Smooth muscle cell (in vitro differentiated cells): Measurements from ENCODE around the gene WWTR1. TPM values are rescaled to one million over a fixed set of nuclear protein-coding genes. Genes with fewer than 3 reads are reported as not detected.

Source experiments
- DNase-seq: peaks from one replicate; lab custom pipeline; 2025; ENCODE audit not compliant: unreplicated experiment; lab: John Stamatoyannopoulos, UW
- H2AFZ ChIP-seq: fragments of 200-600 bp; sonication (generic); 2 replicates; pipeline ENCODE4 v1.6.0; 2016; ENCODE audit warnings: antibody characterized with exemption, low read depth, mild to moderate bottlenecking
- H3F3A ChIP-seq: fragments of 200-600 bp; sonication (generic); 2 replicates; pipeline ENCODE4 v1.6.0; 2017; ENCODE audit warnings: antibody characterized with exemption, low read depth
- H3K27ac ChIP-seq: fragments of 200-600 bp; sonication (generic); 2 replicates; pipeline ENCODE4 v1.5.1; 2016; ENCODE audit warnings: low read depth, mild to moderate bottlenecking
- H3K27me3 ChIP-seq: fragments of 200-600 bp; sonication (generic); 2 replicates; pipeline ENCODE4 v1.6.1; 2016; ENCODE audit warnings: low read depth, mild to moderate bottlenecking
- H3K36me3 ChIP-seq: fragments of 200-600 bp; sonication (generic); 2 replicates; pipeline ENCODE4 v1.5.1; 2016; ENCODE audit warnings: low read depth
- H3K4me1 ChIP-seq: fragments of 200-600 bp; sonication (generic); 2 replicates; pipeline ENCODE4 v1.5.1; 2016; ENCODE audit warnings: low read depth
- H3K4me2 ChIP-seq: fragments of 200-600 bp; sonication (generic); 2 replicates; pipeline ENCODE4 v1.6.0; 2016; ENCODE audit warnings: mild to moderate bottlenecking
- H3K4me3 ChIP-seq: fragments of 200-600 bp; sonication (generic); 2 replicates; pipeline ENCODE4 v1.5.1; 2016; ENCODE audit warnings: mild to moderate bottlenecking
- H3K79me2 ChIP-seq: fragments of 200-600 bp; sonication (generic); 2 replicates; pipeline ENCODE4 v1.6.0; 2016; ENCODE audit warnings: low read depth, mild to moderate bottlenecking
- H3K9ac ChIP-seq: fragments of 200-600 bp; sonication (generic); 2 replicates; pipeline ENCODE4 v1.6.0; 2016; ENCODE audit warnings: low read depth
- H3K9me3 ChIP-seq: fragments of 200-600 bp; sonication (generic); replicated peaks from 2 replicates; pipeline ENCODE4 v1.5.1; 2016; ENCODE audit warnings: low read depth
- H4K20me1 ChIP-seq: fragments of 200-600 bp; sonication (generic); 2 replicates; pipeline ENCODE4 v1.6.0; 2016; ENCODE audit warnings: low read depth
- WGBS: methylation state at CpG from one replicate; pipeline ENCODE4 v1.1.7; 2016; ENCODE audit warnings: low lambda C conversion rate; 5-methylcytosine and 5-hydroxymethylcytosine counted together
- polyA plus RNA-seq: library from polyadenylated mRNA; unstranded; fragments of >200 nt; fragmentation: Nextera tagmentation; extraction: Ambion mirVana; gene quantifications from 2 replicates; pipeline ENCODE4 v1.2.1, GENCODE V29; 2016
- total RNA-seq: library from RNA; depleted of rRNA; stranded (reverse); fragments of >200 nt; gene quantifications from 2 replicates; pipeline ENCODE4 v1.2.3, GENCODE V29; 2014
- TF ChIP-seq, protein P1 (sequence below): fragments of 200-600 bp; sonication (generic); IDR thresholded peaks from 2 replicates; pipeline ENCODE4 v1.5.1; 2017; ENCODE audit warnings: borderline replicate concordance, mild to moderate bottlenecking, antibody characterized with exemption; ENCODE audit not compliant: insufficient read depth, poor library complexity, severe bottlenecking

WWTR1 gene
- total and polyA plus RNA-seq, 2 experiments from 2014 or later = 38.4 to 55.6 TPM

DNA sequence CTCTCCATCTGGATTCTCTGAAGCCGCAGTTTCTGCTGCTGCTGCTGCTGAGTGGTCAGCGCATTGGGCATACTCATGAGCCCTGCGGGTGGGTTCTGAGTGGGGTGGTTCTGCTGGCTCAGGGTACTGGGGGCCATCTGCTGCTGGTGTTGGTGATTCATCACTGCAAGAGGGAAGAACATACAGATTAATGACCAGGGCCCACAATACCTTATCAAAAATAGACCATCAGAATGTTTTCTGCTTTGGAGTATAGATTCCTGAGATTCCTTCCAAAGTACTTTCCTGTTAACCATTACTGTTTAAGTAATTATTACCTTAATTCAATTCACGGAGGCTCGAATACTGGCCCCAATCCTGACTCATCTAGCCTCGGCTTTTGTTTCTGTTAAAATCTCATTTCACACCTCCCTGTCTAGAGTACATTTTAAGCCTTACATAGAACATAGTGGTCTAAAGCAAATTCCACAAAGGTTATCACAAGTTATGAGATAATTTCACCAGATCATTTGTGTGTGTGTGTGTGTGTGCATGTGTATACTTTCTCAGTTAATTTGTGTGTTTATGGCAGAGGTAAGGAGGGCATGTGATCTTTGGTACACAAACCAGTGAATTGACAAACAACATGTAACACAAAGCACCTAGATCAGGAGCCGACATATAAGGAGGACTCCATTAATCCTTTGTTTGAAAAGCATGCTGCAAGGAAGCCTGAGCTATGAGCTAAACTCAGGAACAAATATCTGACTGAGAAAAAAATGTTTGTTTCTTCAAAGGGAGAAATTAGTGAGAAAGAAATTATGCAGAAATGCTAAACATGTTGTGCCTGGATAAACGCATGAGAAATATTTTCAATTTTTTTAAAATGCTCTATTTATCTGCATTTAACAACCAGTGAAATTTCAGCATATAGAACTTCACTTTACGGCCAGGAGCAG is 115.2 kb downstream of the WWTR1 start:
- peak overlapping the region; percentile 70 for H3K4me2 ChIP-seq
- no peak overlapping the region for H2AFZ ChIP-seq
- peak overlapping the region; percentile 45 for H3K9ac ChIP-seq
- peaks cover 18% of the 10 kb centered on the region for H3K4me1 ChIP-seq
- no peaks in the 10 kb centered on the region for H3K27me3 ChIP-seq
- no peaks in the 10 kb centered on the region for H3K9me3 ChIP-seq
- no peaks in the 10 kb centered on the region for H3K36me3 ChIP-seq
- peaks cover 20% of the 10 kb centered on the region for H3F3A ChIP-seq
- H3K79me2 ChIP-seq = peaks cover 90% of the 10 kb centered on the region
- DNase-seq = no peak
- peaks cover 21% of the 10 kb centered on the region for H4K20me1 ChIP-seq
- peak overlapping the region; percentile 79 for H3K27ac ChIP-seq
- H3K4me3 ChIP-seq = no peak overlapping the region
- TF ChIP-seq, protein P1, sequence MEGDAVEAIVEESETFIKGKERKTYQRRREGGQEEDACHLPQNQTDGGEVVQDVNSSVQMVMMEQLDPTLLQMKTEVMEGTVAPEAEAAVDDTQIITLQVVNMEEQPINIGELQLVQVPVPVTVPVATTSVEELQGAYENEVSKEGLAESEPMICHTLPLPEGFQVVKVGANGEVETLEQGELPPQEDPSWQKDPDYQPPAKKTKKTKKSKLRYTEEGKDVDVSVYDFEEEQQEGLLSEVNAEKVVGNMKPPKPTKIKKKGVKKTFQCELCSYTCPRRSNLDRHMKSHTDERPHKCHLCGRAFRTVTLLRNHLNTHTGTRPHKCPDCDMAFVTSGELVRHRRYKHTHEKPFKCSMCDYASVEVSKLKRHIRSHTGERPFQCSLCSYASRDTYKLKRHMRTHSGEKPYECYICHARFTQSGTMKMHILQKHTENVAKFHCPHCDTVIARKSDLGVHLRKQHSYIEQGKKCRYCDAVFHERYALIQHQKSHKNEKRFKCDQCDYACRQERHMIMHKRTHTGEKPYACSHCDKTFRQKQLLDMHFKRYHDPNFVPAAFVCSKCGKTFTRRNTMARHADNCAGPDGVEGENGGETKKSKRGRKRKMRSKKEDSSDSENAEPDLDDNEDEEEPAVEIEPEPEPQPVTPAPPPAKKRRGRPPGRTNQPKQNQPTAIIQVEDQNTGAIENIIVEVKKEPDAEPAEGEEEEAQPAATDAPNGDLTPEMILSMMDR = no peak
- WGBS = 68% methylated on average over 9 of the region's 9 CpGs

DNA sequence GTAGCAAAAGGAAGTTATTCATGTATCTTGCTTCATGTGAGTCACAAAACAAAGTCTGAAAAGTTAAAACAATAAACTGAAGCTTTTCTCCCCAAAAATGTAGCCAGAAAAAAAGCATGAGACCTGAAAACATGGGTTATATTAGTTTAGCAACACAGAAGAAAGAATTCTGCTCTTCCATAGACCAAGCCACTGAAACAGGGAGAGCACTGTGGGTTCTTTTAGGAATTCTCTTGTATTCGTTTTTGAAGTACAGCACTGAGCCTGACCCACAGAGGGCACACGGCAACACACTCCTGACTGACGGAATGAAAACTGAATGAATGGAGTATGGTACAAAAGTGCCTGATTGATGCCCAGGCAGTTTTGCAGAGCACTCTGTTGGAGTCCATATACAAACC is 116.7 kb downstream of the WWTR1 start:
- no peaks in the 10 kb centered on the region for H3K27me3 ChIP-seq
- peak overlapping the region; percentile 79 for H3K27ac ChIP-seq
- H3K4me3 ChIP-seq = no peak overlapping the region
- peaks cover 91% of the 10 kb centered on the region for H3K79me2 ChIP-seq
- peaks cover 21% of the 10 kb centered on the region for H4K20me1 ChIP-seq
- TF ChIP-seq, protein P1 = no peak
- 64% methylated on average over 3 of the region's 3 CpGs for WGBS
- H2AFZ ChIP-seq = no peak overlapping the region
- H3K9me3 ChIP-seq = no peaks in the 10 kb centered on the region
- H3F3A ChIP-seq = peaks cover 18% of the 10 kb centered on the region
- no peaks in the 10 kb centered on the region for H3K36me3 ChIP-seq
- peak overlapping the region; percentile 74 for H3K4me2 ChIP-seq
- H3K9ac ChIP-seq = peak overlapping the region; percentile 24
- no peak for DNase-seq
- H3K4me1 ChIP-seq = peaks cover 26% of the 10 kb centered on the region

DNA sequence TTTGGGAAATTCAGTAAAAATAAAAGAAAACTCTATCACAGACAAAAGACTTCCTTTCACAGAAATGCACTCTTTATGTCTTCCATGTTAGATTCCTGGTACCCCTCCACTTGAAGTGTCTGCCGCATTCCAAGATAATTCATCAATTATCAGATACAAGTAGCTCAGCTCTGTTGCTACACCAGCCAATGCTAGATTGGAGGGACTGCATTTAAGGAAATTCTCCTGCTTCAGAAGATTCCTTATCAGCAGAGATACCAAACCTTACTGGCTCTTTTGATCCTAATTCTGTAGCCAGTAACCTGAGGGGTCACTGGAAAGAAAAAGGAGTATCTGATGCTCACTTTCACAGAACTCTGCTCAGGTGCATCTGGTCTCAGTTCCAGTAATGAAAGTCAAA is 119.5 kb downstream of the WWTR1 start:
- TF ChIP-seq, protein P1 = no peak

DNA sequence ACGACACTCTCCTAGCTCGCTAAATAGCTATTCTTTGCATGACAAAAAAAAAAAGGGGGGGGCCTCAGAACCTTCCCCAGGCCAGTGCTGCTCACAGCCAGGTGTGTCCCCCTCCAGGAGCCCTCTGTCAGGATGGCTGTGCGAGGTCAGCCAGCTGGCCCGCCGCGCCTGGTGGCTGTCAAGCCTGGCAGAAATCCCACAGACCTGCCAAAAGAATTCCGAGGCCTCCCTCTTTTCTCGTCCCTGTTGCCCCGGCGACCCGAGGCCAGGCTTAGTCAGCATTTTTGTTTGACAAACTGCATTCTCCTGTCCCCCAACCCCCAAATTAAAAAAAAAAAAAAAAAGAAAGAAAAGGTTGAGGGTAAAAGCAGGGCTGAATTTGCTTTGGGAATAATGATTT is 121.4 kb downstream of the WWTR1 start:
- WGBS = 12% methylated on average over 11 of the region's 11 CpGs
- no peak for DNase-seq
- H3K9ac ChIP-seq = peak overlapping the region; percentile 56

More for the DNA sequence above, 119.5 kb downstream of the WWTR1 start:
- Histone ChIP-seq H3K9me3 (no peaks in the 10 kb centered on the region), H3K27me3 (no peaks in the 10 kb centered on the region), H2AFZ (no peak overlapping the region), H3K36me3 (no peaks in the 10 kb centered on the region), H4K20me1 (peaks cover 33% of the 10 kb centered on the region), H3K4me3 (no peak overlapping the region), H3F3A (peaks cover 26% of the 10 kb centered on the region), H3K9ac (no peak overlapping the region), H3K27ac (peak overlapping the region; percentile 4), H3K4me1 (peaks cover 39% of the 10 kb centered on the region), H3K4me2 (no peak overlapping the region), H3K79me2 (peaks cover 83% of the 10 kb centered on the region)
- WGBS = 55% methylated on average over 1 of the region's 1 CpG
- no peak for DNase-seq

More for the DNA sequence above, 121.4 kb downstream of the WWTR1 start:
- Histone ChIP-seq H3K27ac (peak overlapping the region; percentile 77), H3K4me3 (no peak overlapping the region), H3K79me2 (peaks cover 85% of the 10 kb centered on the region), H3K36me3 (no peaks in the 10 kb centered on the region), H3F3A (peaks cover 19% of the 10 kb centered on the region), H2AFZ (no peak overlapping the region), H3K27me3 (no peaks in the 10 kb centered on the region), H3K4me2 (peak overlapping the region; percentile 80), H3K9me3 (no peaks in the 10 kb centered on the region), H4K20me1 (peaks cover 37% of the 10 kb centered on the region), H3K4me1 (peaks cover 34% of the 10 kb centered on the region)
- TF ChIP-seq, protein P1 = no peak
